H1 (cell line): Measurements from ENCODE around the gene MAPK8IP1.

Source experiments
- CHD1 ChIP-seq: IDR thresholded peaks from 2 replicates; pipeline ENCODE4 v1.6.1; 2012; ENCODE audit warnings: low read depth, low read length, improper control_type of control experiment
- CHD2 ChIP-seq: IDR thresholded peaks from 2 replicates; pipeline ENCODE4 v1.6.1; 2012; ENCODE audit warnings: low read length, improper control_type of control experiment
- CTCF ChIP-seq, 3 experiments: IDR thresholded peaks; 1 replicate in 2 of 3; 2 replicates in 1 of 3; pipeline versions ENCODE4 v1.5.1 to v1.6.1; 2011; ENCODE audit warnings: low read length in 3 of 3, mild to moderate bottlenecking in 3 of 3, inconsistent platforms in 2 of 3, low read depth in 1 of 3, moderate library complexity in 1 of 3; ENCODE audit not compliant: insufficient read depth in 1 of 3; ENCODE audit errors: control extremely low read depth in 1 of 3
- HDAC6 ChIP-seq: IDR thresholded peaks from one replicate; pipeline ENCODE4 v1.7.1; 2012; ENCODE audit warnings: low read depth, mild to moderate bottlenecking, inconsistent platforms, low read length, moderate library complexity
- POLR2A ChIP-seq, 2 experiments: IDR thresholded peaks; 1 replicate in 1 of 2; 2 replicates in 1 of 2; pipeline ENCODE4 v1.6.1; 2011; ENCODE audit warnings: low read depth in 2 of 2, low read length in 2 of 2, mild to moderate bottlenecking in 2 of 2; ENCODE audit errors: control extremely low read depth in 1 of 2
- RAD21 ChIP-seq, 2 experiments: IDR thresholded peaks in 1 of 2; conservative IDR thresholded peaks in 1 of 2; 2 replicates each; pipeline ENCODE4 v1.6.1; 2011; ENCODE audit warnings: low read depth in 2 of 2, low read length in 2 of 2, improper control_type of control experiment in 1 of 2, inconsistent platforms in 1 of 2, mild to moderate bottlenecking in 1 of 2, moderate library complexity in 1 of 2

GRCh38 chr11:45924036-45924915, 38.8 kb downstream of the MAPK8IP1 start:
- no peak for TF ChIP-seq POLR2A (IDR thresholded peaks at IDR 0.05; ENCODE audit: control extremely low read depth in 1 of 2, low read depth in 2 of 2, low read length in 2 of 2)
- TF ChIP-seq CHD2: no peak
- TF ChIP-seq CTCF (IDR thresholded peaks at IDR 0.05; ENCODE audit: control extremely low read depth in 1 of 3, insufficient read depth in 1 of 3, low read depth in 1 of 3, low read length in 3 of 3): no peak
- no peak for TF ChIP-seq CHD1
- no peak for TF ChIP-seq HDAC6
- no peak for TF ChIP-seq RAD21 (IDR thresholded peaks at IDR 0.05 in 1 of 2, conservative IDR thresholded peaks at IDR 0.05 in 1 of 2; ENCODE audit: low read depth in 2 of 2, low read length in 2 of 2)
